Lung microvascular endothelial cell (primary cell): ENCODE results near the gene PTPRR. TPM values are rescaled to one million over a fixed set of nuclear protein-coding genes. Genes with fewer than 3 reads are reported as not detected.
A peak's percentile ranks its signal among the peaks of the same experiment; 100 is the strongest.

Experiments used
- DNase-seq, 2 donors: peaks; one replicate each; pipeline versions ENCODE4 v3.0.0 to v3.0.0-alpha.2; 2010; ENCODE audit warnings: low read depth in 2 of 2
- total RNA-seq: library from RNA; depleted of rRNA; stranded (reverse); fragments of >200 nt; gene quantifications from 2 replicates; pipeline ENCODE4 v1.2.1, GENCODE V29; 2014

Gene PTPRR
- total RNA-seq = 0.22 TPM in 1 of 2 replicates, not detected in the other

- no peak for DNase-seq
Measured at GRCh38 chr12:70920251-70920851, at the start of gene PTPRR. PTPRR (minus strand) TSS chr12:70920738; CDS start chr12:70920390, 348 bp downstream.

GRCh38 chr12:70966996-70967790 lies 46.7 kb upstream of the PTPRR start:
- no peak for DNase-seq

DNA sequence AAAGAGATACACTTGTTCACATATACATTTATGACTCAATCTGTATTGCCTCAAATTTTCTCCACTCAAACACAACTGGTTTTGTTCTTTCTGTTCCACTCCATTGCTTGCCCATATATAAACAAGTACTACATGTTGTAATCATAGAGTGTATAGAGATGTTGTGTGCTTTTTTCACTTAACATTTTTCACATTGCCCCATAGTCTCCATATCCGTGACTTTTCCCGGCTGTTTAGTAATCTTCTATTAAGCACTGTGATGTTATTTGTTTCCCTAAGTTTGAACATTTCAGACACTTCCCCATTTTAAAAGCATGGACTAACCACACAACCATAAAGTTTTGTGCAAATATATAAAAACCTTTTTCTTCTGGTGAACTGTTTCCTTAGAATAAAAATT lies 45.5 kb upstream of the PTPRR start:
- DNase-seq = no peak

DNA sequence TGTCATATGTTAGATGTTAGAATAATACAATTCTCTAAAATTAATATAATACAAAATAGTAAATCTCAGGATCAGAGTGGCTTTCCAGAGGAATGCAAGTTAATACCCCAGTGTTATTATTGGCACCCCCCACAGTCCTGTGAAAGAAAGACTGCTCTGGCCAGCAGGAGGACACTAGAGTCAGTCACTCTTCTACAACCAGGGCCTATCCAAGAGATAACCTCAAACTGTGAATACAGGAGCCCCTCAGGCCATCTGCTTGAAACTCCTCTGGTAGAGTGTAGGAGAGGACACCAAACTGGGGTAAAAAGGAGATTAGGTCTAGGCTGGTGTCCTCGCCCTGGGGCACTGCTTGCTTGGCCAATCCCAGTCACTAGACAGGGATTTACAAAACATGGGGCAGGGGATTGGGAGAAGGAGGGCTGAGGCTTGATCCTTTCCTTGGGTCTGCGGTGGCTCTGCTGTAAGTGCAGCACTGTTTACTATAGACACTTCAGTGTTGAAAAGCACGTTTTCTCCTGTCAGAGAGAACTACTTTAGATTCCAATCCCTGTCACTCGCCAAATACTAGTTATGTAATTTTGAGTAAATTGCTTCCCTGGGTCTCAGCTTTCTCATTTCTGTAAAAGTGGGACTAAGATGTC lies 44.5 kb upstream of the PTPRR start:
- DNase-seq = no peak

GRCh38 chr12:70963081-70963660 lies 42.6 kb upstream of the PTPRR start:
- no peak for DNase-seq

DNA sequence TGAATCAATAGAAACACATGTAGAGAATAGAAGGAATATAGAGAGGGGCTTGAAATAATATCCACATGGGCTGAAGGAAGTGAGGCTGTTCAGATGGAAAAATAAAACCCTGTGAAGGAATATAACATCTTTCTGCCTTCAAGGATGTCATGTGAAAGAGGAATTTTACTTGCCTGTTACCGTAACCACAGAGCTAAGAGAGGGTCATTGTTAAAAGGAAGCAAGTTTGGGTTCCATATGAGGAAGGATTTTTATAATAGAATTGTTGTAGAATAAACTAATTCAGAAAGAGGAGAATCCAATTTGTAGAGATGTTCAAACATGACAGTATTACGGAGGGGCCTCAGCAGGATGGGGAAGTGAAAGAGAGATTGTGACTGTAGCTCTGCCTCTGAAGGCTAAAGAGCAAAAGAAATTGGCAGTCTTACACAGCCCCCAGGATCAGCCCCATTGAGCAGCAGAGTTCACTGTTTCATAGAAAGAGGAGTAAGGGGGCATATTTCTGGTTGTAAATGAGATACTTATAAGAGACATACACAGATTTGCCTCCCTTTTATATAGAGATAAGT lies 41.8 kb upstream of the PTPRR start:
- DNase-seq = no peak

DNA sequence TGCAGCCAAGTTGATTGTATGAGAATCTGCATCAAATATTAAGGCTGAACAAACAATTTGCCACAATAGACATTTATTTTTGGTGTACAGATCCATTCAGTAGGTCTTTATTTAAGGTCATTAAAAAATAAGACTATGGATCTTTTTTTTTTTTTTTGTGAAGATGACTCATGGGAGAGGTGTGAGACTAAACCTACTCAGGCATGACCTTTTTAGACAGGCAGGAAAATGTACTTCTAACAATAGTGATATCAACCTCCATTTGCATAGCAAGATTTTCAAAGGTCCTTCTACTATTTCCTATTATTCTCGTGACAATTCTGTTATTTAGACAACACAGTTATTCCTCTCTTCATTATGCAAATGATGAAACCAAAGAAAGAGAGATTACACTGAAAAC lies 39.9 kb upstream of the PTPRR start:
- no peak for DNase-seq

GRCh38 chr12:70955415-70955814 lies 34.9 kb upstream of the PTPRR start:
- DNase-seq = no peak

GRCh38 chr12:70950451-70950850 lies 29.9 kb upstream of the PTPRR start:
- DNase-seq = no peak

DNA sequence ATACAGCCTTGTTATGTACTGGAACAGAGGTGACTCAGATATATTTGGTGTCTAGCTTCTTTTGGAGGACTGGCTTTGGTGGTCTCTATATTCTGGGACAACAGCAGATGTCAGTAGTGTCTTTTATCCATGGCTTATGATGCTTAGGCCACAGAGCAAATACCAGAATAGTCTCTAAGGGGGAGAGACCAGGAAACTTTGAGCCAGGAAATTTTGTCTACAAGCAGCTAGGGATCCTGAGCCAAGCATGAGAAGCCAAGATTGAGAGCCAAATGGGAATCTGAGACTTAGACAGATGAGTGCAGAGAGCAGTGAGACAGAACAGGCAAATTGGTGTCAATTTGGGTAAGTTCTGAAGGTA lies 28.4 kb upstream of the PTPRR start:
- peak in 1 of 2 donors; percentile 55 for DNase-seq

- DNase-seq = peak in 1 of 2 donors; percentile 81
Measured at GRCh38 chr12:70948236-70948975, 27.9 kb upstream of the PTPRR start.

- no peak for DNase-seq
Measured at GRCh38 chr12:70936203-70936813, 15.8 kb upstream of the PTPRR start.

DNA sequence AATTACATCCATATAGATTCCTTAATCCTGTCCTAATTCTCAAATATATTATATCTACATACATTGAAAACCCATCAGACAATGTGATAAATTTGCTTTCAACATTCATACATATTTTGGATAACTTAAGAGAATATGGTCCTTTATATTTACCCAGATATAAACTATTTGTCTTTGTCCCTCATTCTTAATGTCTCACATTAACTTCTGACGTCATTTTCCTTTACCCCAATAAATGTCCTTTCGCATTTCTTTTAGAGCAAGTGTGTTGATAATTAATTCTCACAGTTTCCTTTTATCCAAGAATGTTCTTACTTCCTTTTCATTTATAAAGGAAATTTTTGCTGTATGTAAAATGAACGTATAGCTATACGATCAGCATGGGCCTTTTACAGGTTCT lies 12.6 kb upstream of the PTPRR start:
- no peak for DNase-seq

DNA sequence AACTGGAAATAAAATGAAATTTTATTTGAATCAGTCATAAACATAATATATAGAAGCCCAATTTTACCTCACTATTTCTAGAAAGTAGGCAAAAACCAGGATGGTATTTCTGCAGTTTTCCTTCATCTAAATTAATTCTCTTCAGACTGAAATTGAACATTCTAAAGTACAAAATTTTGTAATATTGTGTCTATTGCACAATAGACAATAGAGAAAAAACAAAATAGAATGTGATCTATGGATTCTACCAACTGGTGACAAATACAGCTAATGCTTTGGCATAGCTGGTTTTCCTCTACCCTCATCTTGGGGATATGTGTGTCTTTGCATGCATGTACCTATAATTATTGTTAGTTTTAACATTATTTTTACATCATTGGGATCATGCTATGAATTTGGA lies 8.5 kb upstream of the PTPRR start:
- DNase-seq = no peak

DNA sequence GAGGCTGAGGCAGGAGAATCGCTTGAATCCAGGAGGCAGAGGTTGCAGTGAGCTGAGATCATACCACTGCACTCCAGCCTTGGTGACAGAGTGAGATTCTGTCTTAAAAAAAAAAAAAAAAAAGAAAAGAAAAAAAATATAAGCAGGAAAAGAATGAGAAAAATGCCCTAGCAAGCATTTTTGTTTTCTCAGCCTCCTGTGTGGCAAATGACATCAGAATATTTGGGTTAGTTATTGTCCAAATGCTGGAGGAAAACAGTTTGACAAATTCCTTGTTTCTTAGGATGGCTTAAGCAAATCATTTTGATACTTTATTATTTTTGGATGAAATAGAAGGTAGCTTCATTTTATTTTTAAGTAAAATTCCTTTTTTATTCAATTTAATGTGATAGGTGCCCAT lies 7.5 kb upstream of the PTPRR start:
- DNase-seq = no peak

- no peak for DNase-seq
Measured at GRCh38 chr12:70927356-70927755, 6.8 kb upstream of the PTPRR start.

DNA sequence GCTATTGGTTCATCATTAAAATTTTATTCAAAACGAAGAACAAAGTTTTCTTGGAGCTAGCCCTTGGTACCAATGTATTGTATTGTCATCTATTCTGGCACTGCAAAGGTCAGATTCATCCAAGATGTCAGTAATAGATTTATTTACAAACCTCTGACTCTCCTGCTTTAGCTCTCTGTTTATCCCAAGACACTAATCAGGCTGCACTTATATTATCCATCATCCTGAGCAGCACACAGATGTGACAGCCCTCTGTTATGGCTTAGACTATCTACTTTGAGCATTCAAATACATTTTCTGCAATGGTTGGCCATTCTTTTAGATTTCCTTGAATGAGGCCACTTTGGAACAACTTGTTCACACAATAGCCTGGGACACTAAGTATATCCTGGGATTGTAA lies 5.0 kb upstream of the PTPRR start:
- DNase-seq = no peak

GRCh38 chr12:70920891-70921290 lies 353 bp upstream of the PTPRR start:
- DNase-seq = no peak

- peak; percentile 5 to 10 for DNase-seq
Measured at GRCh38 chr12:70919597-70920035, 922 bp downstream of the PTPRR start.

DNA sequence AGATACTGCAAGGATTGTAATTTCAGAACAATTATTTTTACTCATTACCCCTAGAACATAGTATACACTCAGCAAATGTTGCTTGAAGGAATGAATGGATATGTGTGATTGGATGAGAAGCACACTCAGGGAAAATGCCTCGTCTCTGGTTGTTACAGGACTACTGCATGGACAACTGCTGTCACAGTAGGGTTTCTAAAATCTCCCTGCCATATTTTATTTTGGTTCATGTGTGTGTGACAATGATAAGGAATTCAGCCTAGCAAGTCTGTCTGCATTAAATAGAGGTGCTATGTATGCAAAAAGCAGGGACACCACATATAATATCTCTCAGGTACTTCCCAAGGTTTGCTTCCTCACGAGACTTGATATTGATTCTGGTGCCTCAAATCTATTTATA lies 1.4 kb downstream of the PTPRR start:
- DNase-seq = no peak

- no peak for DNase-seq
Measured at GRCh38 chr12:70918321-70918720, 2.2 kb downstream of the PTPRR start.
